ENCODE data around the gene CCL4L2.
"Not testable (repeated sequence)": the region's sequence is repeated elsewhere in the genome, so short reads cannot be mapped to it uniquely, and the experiment has no call there.

Gene CCL4L2

DNA sequence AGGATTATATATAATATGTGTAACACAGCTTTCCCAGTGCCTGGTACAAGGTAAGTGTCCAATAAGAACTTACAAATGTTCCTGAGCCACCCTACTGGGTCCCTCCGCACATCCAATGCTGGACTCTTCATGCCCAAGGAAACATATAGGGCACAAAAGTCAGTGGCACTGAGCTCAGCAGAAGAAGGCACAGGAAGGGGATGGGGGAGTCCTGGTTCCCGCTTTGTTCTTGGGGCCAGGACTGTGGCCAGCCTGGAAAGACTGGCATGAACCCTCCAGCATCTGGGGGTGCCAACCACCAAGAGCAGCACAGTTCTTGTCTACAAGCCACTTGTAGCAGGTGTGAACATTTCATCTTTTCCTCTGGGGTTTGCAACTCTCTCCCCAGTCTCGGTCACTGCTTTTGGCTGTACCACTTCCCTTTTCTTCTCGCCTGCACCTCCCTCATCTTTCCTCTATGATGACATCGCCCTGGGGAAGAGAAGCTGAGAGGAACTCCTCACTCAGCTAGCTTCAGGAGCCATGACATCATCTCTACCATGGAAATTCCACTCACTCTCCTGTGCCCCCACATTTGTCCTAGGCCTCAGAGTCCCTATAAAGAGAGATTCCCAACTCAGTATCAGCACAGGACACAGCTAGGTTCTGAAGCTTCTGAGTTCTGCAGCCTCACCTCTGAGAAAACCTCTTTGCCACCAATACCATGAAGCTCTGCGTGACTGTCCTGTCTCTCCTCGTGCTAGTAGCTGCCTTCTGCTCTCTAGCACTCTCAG is at the start of gene CCL4L2:
Gene CCL4L2, plus strand, starts transcription at position 625 of the 773 bp plus-strand sequence.
- in situ Hi-C loops (cut with HindIII; ENCODE audit: low sequenced_read_pairs): not testable (repeated sequence)

DNA sequence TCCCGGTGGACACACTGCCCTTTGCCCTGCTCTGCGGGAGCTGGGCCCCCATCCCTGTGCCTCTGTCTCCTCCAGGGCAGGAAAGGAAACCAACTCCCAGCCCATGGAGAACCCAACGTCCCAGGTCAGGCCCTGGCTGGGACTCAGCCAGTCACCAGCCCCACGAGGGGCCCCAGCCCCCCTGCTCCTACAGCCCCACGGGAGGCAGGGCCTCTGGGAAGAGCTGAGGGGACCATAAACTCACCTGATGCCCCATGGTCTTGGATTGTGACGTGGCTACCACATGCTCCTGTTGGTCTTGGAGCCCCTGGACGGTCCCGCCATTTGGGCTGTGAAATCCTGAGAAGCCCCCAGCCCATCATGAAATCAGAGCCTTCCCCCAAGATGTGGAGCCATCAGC is 42.0 kb upstream of the CCL4L2 start:
- in situ Hi-C loops (cut with HindIII; ENCODE audit: low sequenced_read_pairs): not testable (repeated sequence)

DNA sequence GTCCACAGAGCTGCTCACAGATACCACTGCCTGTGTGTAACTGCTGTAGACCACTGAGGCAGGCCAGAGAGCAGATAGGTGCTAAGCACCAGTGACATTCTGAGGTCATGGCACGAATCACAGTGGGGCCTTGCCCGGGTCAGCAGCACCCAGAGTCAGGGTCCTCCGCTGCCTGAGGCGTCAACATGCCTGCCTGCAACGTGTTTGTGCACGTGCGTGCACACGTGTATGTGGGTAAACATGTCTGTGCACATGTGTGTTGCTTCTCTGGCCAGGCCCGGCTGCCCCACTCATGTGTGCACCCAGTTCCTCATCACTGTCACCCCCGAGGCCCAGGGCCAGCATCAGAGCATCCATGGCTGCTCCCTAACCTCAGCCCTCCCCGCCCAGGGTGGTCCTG is 34.3 kb upstream of the CCL4L2 start, which contains the start of gene TBC1D3B:
Gene TBC1D3B, minus strand, starts transcription at position 101 of the 400 bp plus-strand sequence. CDS start 1,586 bp downstream, outside the sequence.
- in situ Hi-C loops (cut with HindIII; ENCODE audit: low sequenced_read_pairs): not testable (repeated sequence)

DNA sequence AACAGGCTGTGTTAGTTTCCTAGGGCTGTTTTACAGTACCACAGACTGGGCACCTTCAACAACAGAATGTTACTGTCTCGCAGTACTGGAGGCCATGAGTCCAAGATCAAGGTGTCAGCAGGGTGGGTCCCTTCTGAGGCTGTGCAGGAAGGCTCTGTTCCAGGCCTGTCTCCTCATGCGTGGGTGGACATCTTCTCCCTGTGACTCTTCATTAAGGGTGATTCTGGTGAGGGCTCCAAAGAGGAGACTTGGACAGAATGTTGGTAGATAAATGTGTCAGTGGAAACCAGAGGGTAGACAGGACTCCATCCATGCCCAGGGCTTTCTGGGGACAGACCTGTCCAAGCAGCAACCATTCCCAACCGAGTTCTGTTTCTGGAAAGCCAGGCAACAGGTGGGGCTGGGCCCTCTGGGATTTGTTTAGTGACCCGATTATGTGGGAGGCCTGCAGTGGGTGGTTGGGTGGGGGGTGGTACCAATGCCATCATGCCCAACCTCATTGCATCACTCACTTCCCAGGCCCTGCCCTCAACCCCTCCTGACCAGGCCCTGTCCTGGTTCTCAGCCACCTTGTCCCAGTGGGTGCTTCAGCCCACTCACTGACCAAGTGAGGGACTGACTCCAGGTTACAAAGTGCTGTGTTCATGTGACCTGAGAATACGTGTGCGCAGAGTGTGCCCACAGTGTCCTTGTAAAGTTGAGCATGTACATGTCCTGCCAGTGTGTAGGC is 29.3 kb upstream of the CCL4L2 start:
- in situ Hi-C loops (cut with HindIII; ENCODE audit: low sequenced_read_pairs): not testable (repeated sequence)

DNA sequence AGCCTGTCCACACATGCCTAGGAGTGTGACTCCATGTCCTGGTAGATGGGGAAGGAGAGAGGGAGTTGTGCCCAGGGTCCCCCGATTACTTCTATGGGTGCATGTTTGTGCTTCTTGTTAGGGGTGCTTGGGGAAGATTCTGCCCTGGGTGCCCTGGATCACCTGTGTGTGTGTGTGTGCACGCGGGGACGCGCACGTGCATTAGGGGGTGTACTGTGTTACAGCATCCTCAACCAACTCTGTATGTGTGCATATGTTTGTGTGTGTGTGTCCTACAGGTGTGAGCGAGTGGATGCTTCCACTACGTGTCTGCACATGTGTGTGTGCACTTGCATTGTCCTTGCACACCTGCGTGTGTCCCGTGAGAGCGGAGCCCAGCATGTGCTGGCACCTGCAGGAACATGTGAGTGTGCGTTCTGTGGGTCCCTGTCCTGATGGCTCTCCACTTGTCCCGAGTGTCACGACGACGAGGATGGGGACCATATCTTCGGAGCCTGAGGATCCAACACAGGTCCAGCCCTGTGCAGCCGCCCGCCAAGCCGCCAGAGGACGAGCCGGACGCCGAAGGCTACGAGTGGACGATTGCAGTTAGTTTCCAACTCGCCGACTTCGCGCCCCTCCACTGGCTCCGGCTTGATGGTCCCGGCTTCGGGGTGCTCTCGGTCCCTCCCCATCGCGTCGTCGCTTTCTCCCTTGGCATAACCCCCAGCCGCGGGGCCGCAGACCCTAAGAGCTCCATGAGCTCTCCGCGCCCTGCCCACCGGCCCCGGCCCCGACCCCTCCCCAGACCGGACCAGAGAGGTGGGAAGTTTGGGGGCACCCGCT is 28.5 kb upstream of the CCL4L2 start:
- in situ Hi-C loops (cut with HindIII; ENCODE audit: low sequenced_read_pairs): no loop called here

DNA sequence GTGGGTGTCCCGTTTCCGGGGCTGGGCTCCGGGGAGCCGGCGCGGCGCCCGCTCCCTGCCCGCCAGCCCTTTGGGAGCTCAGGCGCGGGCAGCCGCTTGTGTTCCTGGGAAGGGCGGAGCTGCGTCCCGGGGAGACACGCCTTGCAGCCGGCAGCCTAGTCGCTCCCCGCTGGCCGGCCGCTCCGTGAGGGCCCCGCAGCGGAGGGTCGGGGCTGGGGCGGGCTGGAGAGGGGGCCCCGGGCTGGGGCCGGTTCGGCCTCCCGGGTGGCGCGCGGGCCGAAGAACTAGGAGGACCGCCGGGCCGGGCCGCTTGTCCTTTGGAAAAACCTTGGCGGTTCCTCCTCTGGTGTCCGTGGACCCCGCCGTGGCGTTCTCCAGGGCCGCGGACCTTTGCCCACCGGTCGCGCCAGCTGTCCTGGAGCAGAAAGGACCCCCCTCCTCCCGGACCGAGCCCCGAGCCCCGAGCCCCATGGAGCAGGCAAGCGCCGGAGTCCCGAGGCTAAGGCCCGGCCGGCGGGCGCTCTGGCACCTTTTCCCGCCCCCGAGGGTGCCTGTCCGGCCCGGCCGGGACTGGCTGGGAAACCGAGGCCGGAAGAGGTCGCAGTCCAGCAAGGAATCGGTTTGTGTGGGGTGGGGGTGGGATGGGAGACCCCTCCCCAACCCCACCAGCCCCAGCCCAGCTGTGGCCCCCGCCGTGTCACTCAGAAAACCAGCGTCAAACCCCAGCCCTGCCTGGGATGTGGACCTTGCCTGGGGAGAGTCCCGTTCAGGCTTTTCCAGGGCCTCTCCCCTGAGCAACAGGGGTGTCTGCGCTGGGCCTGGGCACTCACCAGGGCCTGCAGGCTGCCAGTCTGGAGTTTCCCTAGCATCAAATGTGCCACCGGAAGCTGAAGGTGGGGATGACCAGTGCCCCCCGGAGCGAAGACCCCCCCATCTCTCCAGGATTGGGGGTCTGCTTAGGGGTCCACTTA is 27.6 kb upstream of the CCL4L2 start:
- in situ Hi-C loops (cut with HindIII; ENCODE audit: low sequenced_read_pairs): no loop called here

DNA sequence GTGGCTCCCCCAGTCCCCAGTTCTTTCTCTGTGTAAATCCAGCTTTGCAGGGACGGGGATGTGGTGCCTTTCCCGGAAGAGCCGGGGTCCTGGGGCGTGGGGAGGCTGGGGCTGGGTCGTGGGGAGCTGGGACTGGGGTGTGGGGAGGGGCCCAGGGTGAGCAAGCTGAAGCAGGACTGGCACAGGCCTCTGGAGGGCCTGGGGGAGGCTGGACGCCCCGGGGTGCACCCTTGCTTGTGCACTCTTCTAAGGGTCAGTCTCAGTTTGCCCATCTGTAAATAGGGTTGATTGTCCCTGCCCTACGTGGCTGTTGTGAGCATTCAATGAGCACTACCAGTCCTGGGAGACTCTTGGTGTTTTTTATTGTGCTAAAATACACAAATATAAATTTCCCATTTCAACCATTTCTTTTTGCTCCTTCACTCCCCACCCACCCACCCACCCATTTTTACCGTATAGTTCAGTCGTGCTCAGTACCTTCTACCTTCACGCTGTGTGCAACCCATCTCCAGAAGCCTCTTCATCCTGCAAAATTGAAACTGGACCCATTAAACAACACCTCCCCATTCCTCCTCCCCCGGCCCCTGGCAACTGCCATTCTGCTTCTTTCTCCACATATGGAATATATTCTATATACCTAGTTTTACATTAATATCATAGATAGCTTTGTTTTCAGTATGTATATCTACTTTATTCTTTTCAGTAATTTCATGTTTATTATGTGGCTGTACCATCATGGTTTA is 26.7 kb upstream of the CCL4L2 start:
- in situ Hi-C loops (cut with HindIII; ENCODE audit: low sequenced_read_pairs): no loop called here

DNA sequence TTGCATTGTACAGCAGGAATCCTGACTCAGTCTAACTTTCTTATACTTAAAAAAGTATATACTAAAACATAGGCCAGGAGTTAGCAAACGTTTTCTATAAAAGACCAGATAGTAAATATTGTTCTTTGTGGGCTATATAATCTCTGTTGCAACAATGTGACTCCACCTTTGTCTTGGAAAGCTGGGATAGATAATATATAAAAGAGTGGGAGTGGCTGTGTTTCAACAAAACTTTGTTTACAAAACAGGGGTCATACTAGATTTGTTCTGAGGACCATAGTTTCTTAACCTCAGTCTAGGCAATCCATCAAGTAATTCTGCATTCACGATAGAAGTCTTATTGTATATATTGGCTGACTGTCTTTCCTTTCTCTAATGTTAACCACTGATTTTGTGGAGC is 25.4 kb upstream of the CCL4L2 start:
- in situ Hi-C loops (cut with HindIII; ENCODE audit: low sequenced_read_pairs): no loop called here

DNA sequence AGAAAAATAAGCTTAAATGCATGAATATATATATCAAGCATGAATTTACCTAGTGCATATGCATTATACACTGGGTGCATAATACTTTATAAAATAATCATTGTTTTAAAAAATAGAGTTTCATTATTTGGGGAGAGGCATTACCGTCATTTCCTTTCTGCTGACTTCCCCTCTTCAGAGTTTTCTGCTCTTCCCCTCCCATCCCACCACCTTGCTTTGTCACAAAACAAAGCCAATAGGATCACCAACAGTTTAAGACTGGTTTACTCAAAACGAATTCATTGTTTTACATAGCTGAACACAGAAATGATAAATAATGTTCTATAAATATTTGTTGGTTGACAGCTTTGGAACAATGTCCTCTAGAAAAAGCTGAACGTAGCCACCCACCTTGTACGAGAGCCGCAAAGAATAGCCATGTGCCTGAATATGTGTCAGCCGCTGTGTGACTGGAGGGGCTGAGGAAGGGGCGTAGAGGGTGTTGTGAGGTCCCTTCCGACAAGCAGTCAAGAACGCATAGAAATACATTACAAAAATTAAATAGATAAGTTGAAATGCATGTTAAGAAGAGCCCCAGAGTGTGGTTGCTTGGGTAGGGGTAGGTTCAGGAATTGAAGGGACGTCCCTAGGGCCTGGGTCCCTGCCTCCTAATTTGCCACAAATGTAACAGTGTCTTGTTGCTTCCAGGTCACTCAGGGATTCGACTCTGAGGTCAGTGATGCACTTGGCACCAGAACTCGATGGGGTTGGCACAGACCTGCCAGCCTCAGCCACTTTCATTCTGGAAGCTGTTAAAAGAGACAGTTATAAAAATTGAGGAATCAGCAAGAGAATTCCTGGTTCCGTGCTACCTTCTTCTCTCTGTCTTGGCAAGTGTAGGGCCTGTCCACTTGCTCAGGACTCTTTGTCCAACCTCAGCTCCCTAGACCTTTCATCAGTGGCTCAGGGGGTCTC is 23.8 kb upstream of the CCL4L2 start:
- in situ Hi-C loops (cut with HindIII; ENCODE audit: low sequenced_read_pairs): not testable (repeated sequence)

DNA sequence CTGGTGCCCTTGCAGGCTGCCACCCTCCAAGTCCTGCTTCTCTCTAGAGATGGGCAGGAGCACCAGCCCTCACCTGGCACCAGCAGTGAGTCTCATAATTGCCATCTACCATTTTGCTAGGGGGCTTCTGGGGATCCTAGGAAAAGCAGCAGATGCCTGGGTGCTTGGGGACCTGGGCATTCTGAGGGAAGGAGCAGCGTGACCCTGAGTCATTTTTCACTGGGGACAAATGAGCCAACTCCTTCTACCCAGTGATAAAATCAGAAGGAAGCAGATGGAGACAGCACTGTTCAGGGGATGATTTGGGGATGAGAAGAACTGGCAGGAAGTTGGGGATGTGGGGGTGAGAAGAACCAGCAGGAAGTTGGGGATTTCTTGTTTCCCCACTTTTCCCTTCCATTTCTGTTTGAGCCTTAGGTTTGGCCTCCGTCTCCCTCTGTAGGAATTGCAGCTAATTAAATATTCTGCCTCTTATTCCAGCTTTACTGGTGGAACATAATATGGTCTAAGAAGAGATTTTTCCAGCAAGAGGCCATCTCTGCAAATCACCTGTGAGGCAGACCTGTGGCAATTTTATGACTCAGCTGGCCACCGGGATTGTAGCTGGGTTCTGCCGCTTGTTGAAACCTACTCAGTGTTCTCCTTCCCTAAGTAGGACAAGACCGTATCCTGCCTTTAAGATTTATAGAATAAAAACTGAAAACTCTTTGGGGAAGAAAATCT is 22.8 kb upstream of the CCL4L2 start:
- in situ Hi-C loops (cut with HindIII; ENCODE audit: low sequenced_read_pairs): not testable (repeated sequence)

DNA sequence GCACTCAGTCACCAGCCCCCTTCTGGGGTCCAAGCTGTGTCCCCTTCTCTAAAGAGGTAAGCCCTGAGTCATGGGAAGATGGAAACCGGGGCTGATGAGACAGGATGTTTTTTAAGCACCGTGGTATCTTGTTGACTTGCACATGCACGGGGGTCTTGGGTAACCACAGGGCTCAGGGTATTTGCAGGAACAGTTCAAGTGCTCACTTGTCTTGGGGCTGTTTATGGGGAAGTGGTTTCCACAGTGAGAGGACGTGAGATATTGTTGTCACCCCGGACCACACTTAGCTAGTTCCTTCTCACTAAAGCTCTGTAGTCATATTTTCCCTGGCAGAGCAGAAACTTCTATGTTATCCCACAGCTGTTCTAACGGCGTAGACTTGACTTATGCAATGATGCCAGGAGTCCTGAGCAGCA is 22.0 kb upstream of the CCL4L2 start:
- in situ Hi-C loops (cut with HindIII; ENCODE audit: low sequenced_read_pairs): no loop called here

DNA sequence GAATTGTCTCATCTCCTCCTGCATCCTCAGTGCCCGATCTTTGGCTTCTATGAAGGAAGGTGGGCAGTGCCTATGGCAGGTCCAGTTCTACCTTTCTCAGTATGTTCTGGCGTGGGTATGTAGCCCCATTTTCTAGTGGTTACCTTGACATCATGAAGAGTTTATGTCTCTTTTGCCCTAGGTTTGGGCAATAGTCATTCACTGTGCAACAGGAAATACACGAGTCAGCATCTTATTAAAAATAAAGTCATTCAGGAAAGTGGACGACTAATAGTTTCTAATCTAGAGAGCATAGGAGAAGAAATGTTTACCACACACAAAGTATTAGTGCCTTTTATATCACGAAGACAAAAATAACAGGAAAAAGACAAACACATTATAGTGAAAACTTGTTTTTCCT is 20.9 kb upstream of the CCL4L2 start:
- in situ Hi-C loops (cut with HindIII; ENCODE audit: low sequenced_read_pairs): not testable (repeated sequence)

DNA sequence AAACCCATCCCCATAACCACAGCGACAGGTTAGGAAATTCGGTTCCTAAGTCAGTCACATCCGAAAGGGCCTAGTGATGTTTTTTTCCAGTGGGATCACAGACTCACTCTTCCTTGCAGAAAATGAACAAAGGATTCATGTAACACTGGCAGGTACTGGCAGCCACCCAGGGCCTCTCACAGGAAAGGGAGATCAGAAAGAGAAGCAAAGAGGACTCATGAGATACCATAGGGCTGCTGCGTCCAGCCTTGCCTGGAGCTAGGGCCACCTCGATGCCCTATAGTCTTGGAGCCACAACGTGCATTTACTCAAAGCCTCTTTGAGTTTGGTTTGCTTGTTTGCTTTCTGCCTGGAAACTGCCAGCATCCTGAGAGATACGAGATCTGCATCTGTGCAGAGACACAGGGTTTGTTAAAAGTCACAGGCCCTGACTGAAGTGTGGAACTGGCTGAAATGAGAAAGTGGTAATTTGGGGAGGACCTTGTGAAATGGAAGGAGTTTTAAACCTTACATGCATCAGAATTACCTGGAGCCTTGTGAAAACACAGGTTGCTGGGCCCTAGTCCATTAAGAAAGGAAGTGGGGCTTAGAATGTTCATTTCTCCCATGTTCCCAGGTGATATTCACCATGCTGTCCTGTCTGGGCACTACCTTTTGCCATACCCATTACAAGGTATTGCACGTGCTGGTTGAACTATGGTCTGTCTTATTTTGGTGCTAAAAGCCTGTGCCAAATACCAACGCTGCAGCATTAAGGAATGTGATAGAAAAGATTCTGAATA is 20.1 kb upstream of the CCL4L2 start:
- in situ Hi-C loops (cut with HindIII; ENCODE audit: low sequenced_read_pairs): not testable (repeated sequence)

DNA sequence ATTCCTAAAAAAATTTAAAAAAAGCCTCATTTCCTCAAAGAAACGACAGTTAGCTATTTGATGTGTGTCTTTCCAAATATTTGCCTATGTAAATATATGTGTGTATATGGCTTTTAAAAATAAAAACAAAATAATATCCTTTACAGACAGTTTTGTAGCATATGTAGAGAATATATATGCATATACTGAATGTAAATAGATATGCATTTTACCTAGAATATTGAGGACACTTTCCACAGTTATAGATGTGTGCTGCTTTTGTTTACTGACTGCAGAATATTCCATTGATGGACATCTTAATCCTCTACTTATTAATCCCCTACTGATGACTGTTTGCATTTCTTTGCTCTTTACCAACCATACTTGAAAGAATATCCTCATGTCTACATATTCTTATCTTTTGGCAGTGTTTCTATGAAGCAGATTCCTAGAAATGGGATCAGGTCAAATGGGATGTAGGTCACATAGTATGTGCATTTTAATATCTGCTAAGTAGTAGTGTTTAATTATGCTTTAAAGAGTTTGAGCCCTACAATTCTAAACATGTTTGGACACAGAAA is 17.6 kb upstream of the CCL4L2 start:
- in situ Hi-C loops (cut with HindIII; ENCODE audit: low sequenced_read_pairs): no loop called here

DNA sequence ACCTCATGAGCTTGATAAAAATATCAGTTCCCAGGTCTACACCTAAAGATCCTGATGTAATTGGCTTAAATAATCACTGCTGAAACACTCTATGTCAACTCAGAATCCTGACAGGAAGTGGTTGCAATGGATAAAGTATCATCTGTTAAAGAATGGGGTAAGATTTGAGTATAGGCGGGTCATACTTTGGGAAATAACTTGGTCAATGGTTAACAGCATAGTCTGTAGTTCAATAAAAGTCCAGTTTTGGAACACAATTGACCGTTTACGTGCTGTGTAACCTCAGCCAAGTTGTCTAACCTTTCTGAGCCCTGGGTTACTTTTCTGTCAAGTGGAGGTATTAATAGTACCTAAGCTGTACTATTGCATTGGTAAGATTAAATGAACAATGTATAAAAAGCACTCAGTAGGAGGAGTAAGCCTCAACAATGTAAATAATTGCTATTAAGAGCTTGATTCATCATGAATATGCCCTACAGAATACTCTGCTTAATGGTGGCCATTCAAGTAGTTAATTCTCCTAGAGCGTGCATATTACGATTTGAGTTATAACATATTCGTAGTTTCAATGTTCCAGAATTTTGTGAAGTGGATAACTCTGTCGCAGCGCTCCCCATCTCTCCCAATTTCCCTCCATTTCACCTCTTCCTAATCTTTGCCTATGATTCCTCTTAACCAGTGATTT is 16.6 kb upstream of the CCL4L2 start:
- in situ Hi-C loops (cut with HindIII; ENCODE audit: low sequenced_read_pairs): not testable (repeated sequence)

DNA sequence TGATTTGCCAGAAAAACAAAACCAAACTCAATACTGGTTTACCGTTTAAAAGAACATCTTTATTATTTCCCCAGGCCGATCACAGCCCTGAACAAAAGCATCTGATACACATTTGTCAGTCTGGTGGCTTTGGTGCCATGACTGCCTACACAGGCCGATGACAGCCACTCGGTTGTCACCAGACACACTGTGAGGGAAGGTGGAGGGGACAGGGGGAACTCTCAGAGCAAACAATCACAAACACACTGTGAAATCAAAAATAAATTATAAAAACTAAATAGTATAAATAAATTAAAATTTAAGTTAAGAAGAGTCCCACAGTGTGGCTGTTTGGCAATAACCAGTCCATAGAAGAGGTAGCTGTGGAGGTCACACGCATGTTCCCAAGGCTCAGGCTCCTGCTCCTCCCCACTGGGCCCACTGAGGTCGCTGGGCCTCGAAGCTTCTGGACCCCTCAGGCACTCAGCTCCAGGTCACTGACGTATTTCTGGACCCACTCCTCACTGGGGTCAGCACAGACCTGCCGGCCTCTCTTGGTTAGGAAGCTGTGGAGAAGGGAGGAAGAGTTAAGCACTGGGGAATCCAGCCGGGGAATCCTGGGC is 15.9 kb upstream of the CCL4L2 start:
- in situ Hi-C loops (cut with HindIII; ENCODE audit: low sequenced_read_pairs): not testable (repeated sequence)
